Measurements from ENCODE around the gene EN2.

GRCh38 chr7:155464948-155465739, 7.2 kb downstream of the EN2 start:
- TF ChIP-seq CTCF (IDR thresholded peaks at IDR 0.05) = no peak
- TF ChIP-seq POLR2A (IDR thresholded peaks at IDR 0.05) = no peak

All from right lobe of liver (tissue), 4 donors.